Astrocyte (in vitro differentiated cells and primary cell): Measurements from ENCODE around the gene CNOT4. TPM values are rescaled to one million over a fixed set of nuclear protein-coding genes. Genes with fewer than 3 reads are reported as not detected.
A peak's percentile ranks its signal among the peaks of the same experiment; 100 is the strongest.

Source experiments
- DNase-seq: peaks from one replicate; pipeline ENCODE4 v3.0.0-alpha.2; 2010; ENCODE audit warnings: low read depth
- FAIRE-seq: peaks from 2 replicates; lab custom pipeline; 2011; peaks lifted over from hg19 to GRCh38; lab: Jason Lieb, UNC
- H2AFZ ChIP-seq: 2 replicates; pipeline ENCODE4 v1.6.0; 2012; ENCODE audit warnings: low read depth, low read length, inconsistent platforms
- H3K27ac ChIP-seq: 2 replicates; pipeline ENCODE4 v1.5.1; 2011; ENCODE audit warnings: low read depth, low read length, inconsistent platforms
- H3K27me3 ChIP-seq: 2 replicates; pipeline ENCODE4 v1.6.0; 2011; ENCODE audit warnings: low read length, inconsistent platforms; ENCODE audit not compliant: insufficient read depth
- H3K36me3 ChIP-seq: 2 replicates; pipeline ENCODE4 v1.5.1; 2011; ENCODE audit warnings: low read length, inconsistent platforms; ENCODE audit not compliant: insufficient read depth
- H3K4me1 ChIP-seq: 2 replicates; pipeline ENCODE4 v1.5.1; 2011; ENCODE audit warnings: low read length, inconsistent platforms; ENCODE audit not compliant: insufficient read depth
- H3K4me2 ChIP-seq: 2 replicates; pipeline ENCODE4 v1.6.0; 2012; ENCODE audit warnings: low read length, inconsistent platforms
- H3K4me3 ChIP-seq: 2 replicates; pipeline ENCODE4 v1.5.1; 2011; ENCODE audit warnings: low read depth, mild to moderate bottlenecking, low read length, inconsistent platforms; ENCODE audit not compliant: insufficient read depth
- H3K79me2 ChIP-seq: 2 replicates; pipeline ENCODE4 v1.6.0; 2012; ENCODE audit warnings: mild to moderate bottlenecking, low read length, inconsistent platforms; ENCODE audit not compliant: insufficient read depth
- H3K9ac ChIP-seq: 2 replicates; pipeline ENCODE4 v1.6.0; 2012; ENCODE audit warnings: mild to moderate bottlenecking, low read length, inconsistent platforms
- H3K9me3 ChIP-seq: 2 replicates; pipeline ENCODE4 v1.5.1; 2012; ENCODE audit warnings: low read depth, mild to moderate bottlenecking, low read length, inconsistent platforms; ENCODE audit not compliant: insufficient read depth
- H4K20me1 ChIP-seq: 2 replicates; pipeline ENCODE4 v1.6.0; 2012; ENCODE audit warnings: low read length, inconsistent platforms; ENCODE audit not compliant: insufficient read depth
- H3K27ac Mint-ChIP-seq: one replicate; pipeline ENCODE4 v1.8.0; 2021; ENCODE audit warnings: mild to moderate bottlenecking, mixed read lengths; ENCODE audit not compliant: unreplicated experiment
- H3K27me3 Mint-ChIP-seq: one replicate; pipeline ENCODE4 v1.8.0; 2021; ENCODE audit warnings: low read depth, mixed read lengths; ENCODE audit not compliant: unreplicated experiment
- H3K36me3 Mint-ChIP-seq: one replicate; pipeline ENCODE4 v1.8.0; 2021; ENCODE audit warnings: low read depth, mixed read lengths; ENCODE audit not compliant: unreplicated experiment
- H3K4me1 Mint-ChIP-seq: one replicate; pipeline ENCODE4 v1.8.0; 2021; ENCODE audit warnings: low read depth, mixed read lengths; ENCODE audit not compliant: unreplicated experiment
- H3K4me3 Mint-ChIP-seq: one replicate; pipeline ENCODE4 v1.8.0; 2021; ENCODE audit warnings: mild to moderate bottlenecking, moderate library complexity, mixed read lengths; ENCODE audit not compliant: unreplicated experiment
- H3K9me3 Mint-ChIP-seq: one replicate; pipeline ENCODE4 v1.8.0; 2021; ENCODE audit warnings: mild to moderate bottlenecking, mixed read lengths; ENCODE audit not compliant: unreplicated experiment
- EZH2 ChIP-seq: IDR thresholded peaks from 2 replicates; pipeline ENCODE4 v1.6.1; 2012; ENCODE audit warnings: mild to moderate bottlenecking, low read length, inconsistent platforms; ENCODE audit not compliant: insufficient read depth
- total RNA-seq: library from RNA; stranded (reverse); gene quantifications from 2 replicates; pipeline ENCODE4 v1.2.1, GENCODE V29; 2021
- TF ChIP-seq, protein P1 (sequence below): IDR thresholded peaks from 2 replicates; pipeline ENCODE4 v1.5.1; 2011; ENCODE audit warnings: low read depth, mild to moderate bottlenecking, inconsistent platforms, low read length, moderate library complexity; ENCODE audit not compliant: insufficient read depth

Gene CNOT4
- total RNA-seq, 1 donor from 2014 or later: 24.9 TPM

GRCh38 chr7:135449436-135449835 lies 60.5 kb downstream of the CNOT4 start:
- no peak overlapping the region for H3K4me3 ChIP-seq
- TF ChIP-seq EZH2: no peak
- TF ChIP-seq, protein P1, sequence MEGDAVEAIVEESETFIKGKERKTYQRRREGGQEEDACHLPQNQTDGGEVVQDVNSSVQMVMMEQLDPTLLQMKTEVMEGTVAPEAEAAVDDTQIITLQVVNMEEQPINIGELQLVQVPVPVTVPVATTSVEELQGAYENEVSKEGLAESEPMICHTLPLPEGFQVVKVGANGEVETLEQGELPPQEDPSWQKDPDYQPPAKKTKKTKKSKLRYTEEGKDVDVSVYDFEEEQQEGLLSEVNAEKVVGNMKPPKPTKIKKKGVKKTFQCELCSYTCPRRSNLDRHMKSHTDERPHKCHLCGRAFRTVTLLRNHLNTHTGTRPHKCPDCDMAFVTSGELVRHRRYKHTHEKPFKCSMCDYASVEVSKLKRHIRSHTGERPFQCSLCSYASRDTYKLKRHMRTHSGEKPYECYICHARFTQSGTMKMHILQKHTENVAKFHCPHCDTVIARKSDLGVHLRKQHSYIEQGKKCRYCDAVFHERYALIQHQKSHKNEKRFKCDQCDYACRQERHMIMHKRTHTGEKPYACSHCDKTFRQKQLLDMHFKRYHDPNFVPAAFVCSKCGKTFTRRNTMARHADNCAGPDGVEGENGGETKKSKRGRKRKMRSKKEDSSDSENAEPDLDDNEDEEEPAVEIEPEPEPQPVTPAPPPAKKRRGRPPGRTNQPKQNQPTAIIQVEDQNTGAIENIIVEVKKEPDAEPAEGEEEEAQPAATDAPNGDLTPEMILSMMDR: no peak
- no peak for DNase-seq

DNA sequence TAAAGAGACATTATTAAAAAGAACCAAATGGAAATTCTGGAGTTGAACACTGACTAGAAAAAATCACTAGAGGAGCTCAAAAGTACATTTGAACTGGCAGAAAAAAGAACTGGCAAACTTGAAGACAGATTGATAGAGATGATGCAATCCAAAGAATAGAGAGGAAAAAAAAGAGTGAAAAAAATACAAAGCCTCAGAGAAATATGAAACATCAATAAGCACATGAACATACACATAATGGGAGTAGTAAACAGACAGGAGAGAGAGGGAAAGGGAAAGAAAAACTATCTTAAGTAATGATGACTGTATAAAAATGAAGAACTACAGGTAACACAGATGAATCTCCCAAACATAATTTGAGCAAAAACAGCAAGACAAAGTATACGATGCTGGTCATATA lies 61.1 kb downstream of the CNOT4 start:
- H3K27me3 Mint-ChIP-seq: no peaks in the 10 kb centered on the region
- H3K4me3 ChIP-seq: no peak overlapping the region

More at GRCh38 chr7:135449436-135449835, 60.5 kb downstream of the CNOT4 start:
- H3K4me1 Mint-ChIP-seq: peaks cover 7% of the 10 kb centered on the region
- no peak overlapping the region for H3K4me3 Mint-ChIP-seq
- no peaks in the 10 kb centered on the region for H3K36me3 Mint-ChIP-seq
- H3K36me3 ChIP-seq: no peaks in the 10 kb centered on the region
- H3K27ac Mint-ChIP-seq: no peak overlapping the region
- no peaks in the 10 kb centered on the region for H3K9me3 Mint-ChIP-seq
- peaks cover 63% of the 10 kb centered on the region for H3K79me2 ChIP-seq
- no peaks in the 10 kb centered on the region for H3K27me3 ChIP-seq
- no peak overlapping the region for H3K9ac ChIP-seq
- H2AFZ ChIP-seq: no peak overlapping the region
- no peak for FAIRE-seq
- H3K9me3 ChIP-seq: no peaks in the 10 kb centered on the region
- peaks cover 74% of the 10 kb centered on the region for H4K20me1 ChIP-seq
- H3K4me1 ChIP-seq: no peaks in the 10 kb centered on the region
- H3K27ac ChIP-seq: no peak overlapping the region
- H3K4me2 ChIP-seq: no peak overlapping the region
- no peaks in the 10 kb centered on the region for H3K27me3 Mint-ChIP-seq

DNA sequence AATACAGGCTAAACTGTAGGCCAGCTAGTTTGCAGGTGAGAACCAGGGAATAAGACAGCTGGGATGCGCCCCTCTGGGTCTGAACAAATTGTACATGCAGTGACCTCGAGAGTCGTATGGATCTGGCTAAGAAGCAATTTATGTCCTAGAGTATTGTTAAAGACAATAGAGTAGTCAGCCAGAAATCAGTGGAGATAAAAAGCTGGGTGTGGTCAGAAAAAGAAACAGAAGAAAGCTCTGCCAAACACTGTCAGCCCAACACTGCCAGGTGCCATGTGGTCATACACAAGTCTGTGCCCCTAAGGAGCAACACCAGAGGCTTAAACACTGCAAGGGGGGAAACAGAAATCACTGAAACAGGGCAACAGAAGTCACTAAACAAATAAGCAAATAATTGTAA lies 62.2 kb downstream of the CNOT4 start:
- H3K36me3 ChIP-seq: no peaks in the 10 kb centered on the region
- H3K27ac Mint-ChIP-seq: no peak overlapping the region

More for the DNA sequence above, 61.1 kb downstream of the CNOT4 start:
- Mint-ChIP-seq H3K4me3 (no peak overlapping the region), H3K27ac (peak overlapping the region; percentile 54), H3K36me3 (no peaks in the 10 kb centered on the region), H3K4me1 (peaks cover 7% of the 10 kb centered on the region), H3K9me3 (no peaks in the 10 kb centered on the region)
- no peaks in the 10 kb centered on the region for H3K4me1 ChIP-seq
- H3K9me3 ChIP-seq: no peaks in the 10 kb centered on the region
- H3K79me2 ChIP-seq: peaks cover 69% of the 10 kb centered on the region
- no peak overlapping the region for H2AFZ ChIP-seq
- no peak overlapping the region for H3K9ac ChIP-seq
- DNase-seq: no peak
- H4K20me1 ChIP-seq: peaks cover 76% of the 10 kb centered on the region
- no peak overlapping the region for H3K4me2 ChIP-seq
- no peaks in the 10 kb centered on the region for H3K27me3 ChIP-seq
- FAIRE-seq: no peak
- no peaks in the 10 kb centered on the region for H3K36me3 ChIP-seq
- no peak for TF ChIP-seq EZH2
- TF ChIP-seq, protein P1: no peak
- H3K27ac ChIP-seq: no peak overlapping the region

More for the DNA sequence above, 62.2 kb downstream of the CNOT4 start:
- H3K27me3 ChIP-seq: no peaks in the 10 kb centered on the region
- H3K79me2 ChIP-seq: peaks cover 71% of the 10 kb centered on the region
- no peak overlapping the region for H3K27ac ChIP-seq
- H3K9ac ChIP-seq: no peak overlapping the region
- H2AFZ ChIP-seq: no peak overlapping the region
- Mint-ChIP-seq H3K9me3 (no peaks in the 10 kb centered on the region), H3K27me3 (no peaks in the 10 kb centered on the region), H3K36me3 (peaks cover 2% of the 10 kb centered on the region), H3K4me1 (peaks cover 7% of the 10 kb centered on the region), H3K4me3 (no peak overlapping the region)
- peaks cover 79% of the 10 kb centered on the region for H4K20me1 ChIP-seq
- FAIRE-seq (no peak), DNase-seq (no peak)
- no peak overlapping the region for H3K4me2 ChIP-seq
- TF ChIP-seq EZH2: no peak
- TF ChIP-seq, protein P1: no peak
- no peaks in the 10 kb centered on the region for H3K9me3 ChIP-seq
- no peak overlapping the region for H3K4me3 ChIP-seq
- no peaks in the 10 kb centered on the region for H3K4me1 ChIP-seq
